ENCODE data around the gene XAGE3.

Gene XAGE3

GRCh38 chrX:52830551-52830950 is 37.3 kb downstream of the XAGE3 start:
- H3K4me3 ChIP-seq (ENCODE audit: low read depth, low read length) = no peak overlapping the region
- no peak for TF ChIP-seq CTCF (IDR thresholded peaks at IDR 0.05; ENCODE audit: low read depth, low read length)
- in situ Hi-C loops (cut with HindIII; ENCODE audit: low sequenced_read_pairs) = no loop called here
- DNase-seq (ENCODE audit: low read depth, low spot score) = no peak

DNA sequence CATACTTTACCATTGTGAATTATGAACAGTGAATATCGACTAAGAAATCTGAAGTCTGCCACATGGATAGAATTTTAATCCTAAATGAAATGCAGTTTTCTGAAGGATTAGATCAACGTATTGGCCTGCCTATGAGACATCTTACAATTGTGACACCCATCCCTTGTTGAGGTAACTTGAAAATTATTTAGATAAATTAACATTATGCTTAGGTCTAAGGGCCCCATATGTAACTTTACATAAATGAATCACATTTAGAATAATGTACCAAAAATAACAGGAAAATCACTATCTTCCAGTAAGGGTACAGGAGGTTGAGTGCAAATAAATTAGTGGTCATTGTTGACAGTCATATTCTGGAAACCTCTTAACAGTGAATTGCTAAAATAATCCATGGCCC is 43.3 kb downstream of the XAGE3 start:
- H3K4me3 ChIP-seq (ENCODE audit: low read depth, low read length) = no peak overlapping the region
- DNase-seq (ENCODE audit: low read depth, low spot score) = no peak
- no peak for TF ChIP-seq CTCF (IDR thresholded peaks at IDR 0.05; ENCODE audit: low read depth, low read length)
- in situ Hi-C loops (cut with HindIII; ENCODE audit: low sequenced_read_pairs) = no loop called here

GRCh38 chrX:52821079-52821760 is 46.7 kb downstream of the XAGE3 start:
- no peak overlapping the region for H3K4me3 ChIP-seq (ENCODE audit: low read depth, low read length)
- TF ChIP-seq CTCF (IDR thresholded peaks at IDR 0.05; ENCODE audit: low read depth, low read length) = no peak
- no peak for DNase-seq (ENCODE audit: low read depth, low spot score)
- in situ Hi-C loops (cut with HindIII; ENCODE audit: low sequenced_read_pairs) = no loop called here

GRCh38 chrX:52819788-52820187 is 48.1 kb downstream of the XAGE3 start:
- in situ Hi-C loops (cut with HindIII; ENCODE audit: low sequenced_read_pairs) = no loop called here
- no peak overlapping the region for H3K4me3 ChIP-seq (ENCODE audit: low read depth, low read length)
- no peak for DNase-seq (ENCODE audit: low read depth, low spot score)
- no peak for TF ChIP-seq CTCF (IDR thresholded peaks at IDR 0.05; ENCODE audit: low read depth, low read length)
